ENCODE results near the gene IAH1.

IAH1 gene

GRCh38 chr2:9488583-9489547 is 14.5 kb downstream of the IAH1 start:
- TF ChIP-seq, protein P1, sequence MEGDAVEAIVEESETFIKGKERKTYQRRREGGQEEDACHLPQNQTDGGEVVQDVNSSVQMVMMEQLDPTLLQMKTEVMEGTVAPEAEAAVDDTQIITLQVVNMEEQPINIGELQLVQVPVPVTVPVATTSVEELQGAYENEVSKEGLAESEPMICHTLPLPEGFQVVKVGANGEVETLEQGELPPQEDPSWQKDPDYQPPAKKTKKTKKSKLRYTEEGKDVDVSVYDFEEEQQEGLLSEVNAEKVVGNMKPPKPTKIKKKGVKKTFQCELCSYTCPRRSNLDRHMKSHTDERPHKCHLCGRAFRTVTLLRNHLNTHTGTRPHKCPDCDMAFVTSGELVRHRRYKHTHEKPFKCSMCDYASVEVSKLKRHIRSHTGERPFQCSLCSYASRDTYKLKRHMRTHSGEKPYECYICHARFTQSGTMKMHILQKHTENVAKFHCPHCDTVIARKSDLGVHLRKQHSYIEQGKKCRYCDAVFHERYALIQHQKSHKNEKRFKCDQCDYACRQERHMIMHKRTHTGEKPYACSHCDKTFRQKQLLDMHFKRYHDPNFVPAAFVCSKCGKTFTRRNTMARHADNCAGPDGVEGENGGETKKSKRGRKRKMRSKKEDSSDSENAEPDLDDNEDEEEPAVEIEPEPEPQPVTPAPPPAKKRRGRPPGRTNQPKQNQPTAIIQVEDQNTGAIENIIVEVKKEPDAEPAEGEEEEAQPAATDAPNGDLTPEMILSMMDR (conservative IDR thresholded peaks at IDR 0.05; ENCODE audit: low read length): no peak
- no peak overlapping the region for H3K4me3 ChIP-seq (ENCODE audit: low read length)
- peak; percentile 35 for DNase-seq (ENCODE audit: low read depth)

- DNase-seq (ENCODE audit: low read depth): no peak
- TF ChIP-seq, protein P1 (conservative IDR thresholded peaks at IDR 0.05; ENCODE audit: low read length): no peak
- H3K4me3 ChIP-seq (ENCODE audit: low read length): no peak overlapping the region
Observed at GRCh38 chr2:9490789-9491188, 16.4 kb downstream of the IAH1 start.

DNA sequence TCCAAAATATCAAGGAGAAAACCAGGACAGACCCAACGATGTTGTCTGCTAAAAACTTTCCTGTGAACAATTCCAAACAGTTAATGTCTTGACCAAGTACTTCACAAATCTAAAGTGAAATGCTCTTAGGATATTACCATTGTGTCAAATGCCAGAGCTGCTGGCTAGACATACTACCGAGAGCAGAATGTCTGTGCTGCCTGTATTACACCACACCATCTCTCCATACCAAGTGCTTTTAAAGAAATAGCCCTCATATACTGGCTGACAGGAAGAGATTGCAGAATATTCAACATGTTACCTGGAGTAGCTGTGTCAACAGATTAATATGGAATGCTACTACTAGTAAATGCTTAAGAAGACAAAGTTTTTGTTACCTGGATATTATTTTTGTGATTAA is 18.6 kb downstream of the IAH1 start:
- no peak overlapping the region for H3K4me3 ChIP-seq (ENCODE audit: low read length)
- DNase-seq (ENCODE audit: low read depth): peak; percentile 30

DNA sequence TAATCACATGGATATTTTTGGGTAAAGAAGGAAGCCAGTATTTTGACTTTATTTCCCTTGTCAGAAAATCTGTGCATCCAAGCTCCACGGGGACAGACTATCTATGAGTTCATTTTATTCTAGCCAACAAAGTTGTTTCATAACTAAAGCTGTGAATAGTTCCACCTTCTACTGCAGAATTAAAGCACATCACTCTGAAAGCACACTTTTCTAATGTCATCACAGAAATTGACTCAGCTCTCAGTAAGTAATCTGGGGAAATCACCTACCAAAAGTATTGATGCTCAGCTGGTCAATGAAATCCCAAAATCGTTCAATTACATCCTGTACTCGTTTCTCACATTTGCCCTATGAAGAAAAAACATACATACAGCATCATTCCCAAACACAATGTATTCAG is 19.1 kb downstream of the IAH1 start:
- H3K4me3 ChIP-seq (ENCODE audit: low read length): no peak overlapping the region
- DNase-seq (ENCODE audit: low read depth): no peak

More for the DNA sequence above, 18.6 kb downstream of the IAH1 start:
- TF ChIP-seq, protein P1 (conservative IDR thresholded peaks at IDR 0.05; ENCODE audit: low read length): no peak

DNA sequence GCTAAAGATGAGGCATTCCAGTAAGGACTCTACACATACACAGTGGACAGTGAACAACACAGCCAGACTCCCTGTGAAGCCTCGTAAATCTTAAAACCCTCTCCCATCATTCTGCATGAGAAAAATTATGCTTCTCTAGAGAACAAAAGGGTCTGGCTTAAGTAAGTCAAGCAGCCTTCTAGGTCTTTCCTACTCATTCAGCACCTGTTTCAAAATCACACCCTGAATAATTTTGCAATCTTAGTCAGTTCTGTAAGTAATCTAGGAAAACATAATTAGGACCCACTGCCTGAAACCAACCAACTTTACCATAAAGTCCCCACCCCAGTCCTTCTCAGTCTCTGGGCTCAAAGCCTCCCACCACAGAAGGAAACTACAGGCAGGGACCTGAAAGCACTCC is 19.7 kb downstream of the IAH1 start:
- TF ChIP-seq, protein P1 (conservative IDR thresholded peaks at IDR 0.05; ENCODE audit: low read length): no peak
- no peak overlapping the region for H3K4me3 ChIP-seq (ENCODE audit: low read length)
- DNase-seq (ENCODE audit: low read depth): no peak

More for the DNA sequence above, 19.1 kb downstream of the IAH1 start:
- TF ChIP-seq, protein P1 (conservative IDR thresholded peaks at IDR 0.05; ENCODE audit: low read length): no peak

DNA sequence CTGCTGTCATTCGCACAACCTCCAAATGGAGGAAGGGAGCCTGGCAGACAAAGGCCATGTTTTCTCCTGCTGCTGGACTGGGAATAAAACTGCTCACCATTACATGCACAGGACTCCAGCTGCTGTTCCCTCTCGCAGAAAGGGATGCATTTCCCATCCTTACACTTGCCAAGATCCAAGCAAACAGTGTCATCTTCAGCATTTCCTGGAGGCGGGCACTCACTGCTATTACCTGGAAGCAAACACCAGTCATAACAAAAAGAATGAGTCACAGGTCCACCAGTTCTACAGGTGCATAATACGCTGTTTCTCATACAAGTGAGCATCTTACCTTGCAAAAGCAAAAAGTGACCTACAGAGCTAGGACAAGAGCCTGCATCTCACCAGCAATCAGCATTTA is 22.7 kb downstream of the IAH1 start:
- TF ChIP-seq, protein P1 (conservative IDR thresholded peaks at IDR 0.05; ENCODE audit: low read length): no peak
- no peak overlapping the region for H3K4me3 ChIP-seq (ENCODE audit: low read length)
- no peak for DNase-seq (ENCODE audit: low read depth)

DNA sequence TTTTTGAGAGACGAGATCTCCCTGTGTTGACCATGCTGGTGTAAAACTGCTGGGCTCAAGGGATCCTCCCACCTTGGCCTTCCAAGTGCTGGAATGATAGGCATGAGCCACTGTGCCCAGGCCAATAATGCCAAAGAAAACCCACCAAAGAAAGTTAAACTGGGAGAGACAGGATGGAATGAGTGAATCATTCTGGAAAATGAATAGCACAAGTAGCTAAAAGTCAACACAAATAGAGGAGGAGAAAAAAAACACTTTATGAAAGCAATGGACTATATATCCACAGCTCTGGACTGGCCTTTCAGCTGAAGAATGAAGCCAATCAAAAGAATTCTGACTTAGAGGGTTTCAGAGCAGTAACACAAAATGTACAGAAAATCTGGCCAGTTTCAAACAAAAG is 23.9 kb downstream of the IAH1 start:
- TF ChIP-seq, protein P1 (conservative IDR thresholded peaks at IDR 0.05; ENCODE audit: low read length): no peak
- H3K4me3 ChIP-seq (ENCODE audit: low read length): no peak overlapping the region
- peak; percentile 49 for DNase-seq (ENCODE audit: low read depth)
